Esophagus squamous epithelium (tissue), 5 donors: ENCODE data around the gene RBM39. TPM values are rescaled to one million over a fixed set of nuclear protein-coding genes. Genes with fewer than 3 reads are reported as not detected.

Experiments used
- DNase-seq: peaks from one replicate; lab custom pipeline; 2025; lab: John Stamatoyannopoulos, UW
- H3K27ac ChIP-seq, 4 donors: fragments of 200-600 bp; sonication (generic); one replicate each; pipeline ENCODE4 v1.5.1; 2016 to 2019; ENCODE audit warnings: mild to moderate bottlenecking in 1 of 4
- H3K27me3 ChIP-seq, 4 donors: fragments of 200-600 bp; sonication (generic); 1 replicate in 3 of 4; 2 replicates in 1 of 4; pipeline versions ENCODE4 v1.5.1 to v1.6.0; 2017 to 2021; ENCODE audit warnings: antibody characterized with exemption in 1 of 4
- H3K36me3 ChIP-seq, 3 donors: fragments of 200-600 bp; sonication (generic); one replicate each; pipeline ENCODE4 v1.5.1; 2016 to 2019
- H3K4me1 ChIP-seq, 3 donors: fragments of 200-600 bp; sonication (generic); one replicate each; pipeline ENCODE4 v1.5.1; 2017 to 2019
- H3K4me3 ChIP-seq, 4 donors: fragments of 200-600 bp; sonication (generic); 1 replicate in 3 of 4; 2 replicates in 1 of 4; pipeline ENCODE4 v1.5.1; 2016 to 2019; ENCODE audit warnings: mild to moderate bottlenecking in 2 of 4, moderate library complexity in 1 of 4
- H3K9me3 ChIP-seq, 3 donors: fragments of 200-600 bp; sonication (generic); one replicate each; pipeline ENCODE4 v1.5.1; 2016 to 2019
- CTCF ChIP-seq, 6 experiments: fragments of 450-650 bp in 4 of 6; fragments of 200-600 bp in 2 of 6; sonication (generic) in 2 of 6; IDR thresholded peaks; one replicate each; pipeline ENCODE4 v1.5.1; 2016 to 2019; ENCODE audit warnings: antibody characterized with exemption in 6 of 6, mild to moderate bottlenecking in 4 of 6, moderate library complexity in 4 of 6
- POLR2A ChIP-seq, 4 donors: fragments of 450-650 bp; IDR thresholded peaks; one replicate each; pipeline ENCODE4 v1.6.1; 2017; ENCODE audit warnings: antibody characterized with exemption in 4 of 4, mild to moderate bottlenecking in 4 of 4, moderate library complexity in 3 of 4
- WGBS, 2 donors: methylation state at CpG; one replicate each; pipeline ENCODE4 v1.1.5; 2018; 5-methylcytosine and 5-hydroxymethylcytosine counted together
- intact Hi-C: fragments of 100-400 bp; cut with DNase I; formaldehyde crosslinking; loops from one replicate; pipeline ENCODE4 v1.15.0; 2022
- total RNA-seq, 4 donors: library from RNA; depleted of rRNA; stranded (reverse); fragments of >200 nt; gene quantifications; one replicate each; pipeline ENCODE4 v1.1.0, GENCODE V29; 2016
- donor health status: DM: yes; HTN: yes; CAD: no.

Gene RBM39
- total RNA-seq, 4 donors from 2014 or later = 149 to 326 (median 182) TPM

DNA sequence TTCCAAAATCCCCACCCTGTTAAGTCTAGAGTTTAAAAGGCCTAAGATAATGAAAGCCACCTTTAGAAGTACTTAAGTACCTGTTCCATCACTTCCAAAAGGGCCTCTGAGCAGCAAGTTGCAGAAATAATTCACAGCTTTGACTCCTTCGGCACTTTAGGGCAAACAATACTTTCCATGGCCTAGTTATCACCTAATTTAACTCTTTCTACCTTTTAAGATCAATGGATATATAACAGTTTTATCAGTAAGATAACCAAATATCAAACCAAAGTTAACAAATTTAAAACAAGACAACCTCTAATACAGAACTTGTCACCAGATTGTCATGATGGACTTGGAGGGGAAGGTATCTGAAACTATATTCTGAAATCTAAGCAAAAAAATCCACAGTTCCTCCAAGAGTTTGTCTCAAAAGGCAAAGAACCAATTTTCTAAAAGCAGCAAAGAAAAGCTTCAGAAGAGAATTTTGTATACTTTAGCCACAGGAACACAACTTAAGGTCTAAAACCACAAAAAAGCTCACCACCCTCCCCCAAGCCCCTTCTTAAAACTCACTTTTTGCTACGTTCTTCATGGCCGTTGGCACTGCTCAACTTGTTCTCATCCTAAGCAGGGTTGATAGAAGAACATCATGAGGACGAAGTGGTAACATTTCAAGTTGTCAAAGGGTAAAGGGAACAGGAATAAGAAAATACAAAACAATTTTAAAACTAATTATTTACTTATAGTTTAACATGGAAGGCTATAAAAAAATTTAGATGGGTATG lies 3.5 kb downstream of the RBM39 start:
- peak overlapping the region in 2 of 4 donors; percentile 75 to 80 for H3K4me3 ChIP-seq
- 44 to 45% methylated on average over 4 of the region's 4 CpGs for WGBS, 2 donors
- H3K9me3 ChIP-seq = no peaks in the 10 kb centered on the region
- peaks cover 3 to 74% (median 36%) of the 10 kb centered on the region in 3 donors for H3K36me3 ChIP-seq
- H3K27ac ChIP-seq = peak overlapping the region in 1 of 4 donors; percentile 100
- H3K4me1 ChIP-seq = peaks cover 9 to 80% (median 62%) of the 10 kb centered on the region in 3 donors
- intact Hi-C loops = no loop called here
- DNase-seq = no peak
- no peaks in the 10 kb centered on the region for H3K27me3 ChIP-seq
- TF ChIP-seq CTCF (IDR thresholded peaks at IDR 0.05) (no peak), POLR2A (IDR thresholded peaks at IDR 0.05) (no peak)

- no peak for DNase-seq
- Histone ChIP-seq H3K9me3 (no peaks in the 10 kb centered on the region), H3K4me1 (peaks cover 3 to 80% (median 61%) of the 10 kb centered on the region in 3 donors), H3K4me3 (peak overlapping the region in 1 of 4 donors; percentile 80), H3K27ac (peak overlapping the region in 1 of 4 donors; percentile 6), H3K36me3 (peaks cover 3 to 81% (median 39%) of the 10 kb centered on the region in 3 donors), H3K27me3 (no peaks in the 10 kb centered on the region)
- TF ChIP-seq POLR2A (IDR thresholded peaks at IDR 0.05) (no peak), CTCF (IDR thresholded peaks at IDR 0.05) (no peak)
- WGBS, 2 donors = 91% methylated on average over 15 of the region's 15 CpGs
- intact Hi-C loops = no loop called here
These were observed 4.2 kb downstream of the RBM39 start for GRCh38 chr20:35737865-35738333.

- intact Hi-C loops = no loop called here
These were observed 6.1 kb downstream of the RBM39 start for GRCh38 chr20:35735826-35736470.

GRCh38 chr20:35734777-35735649 lies 7.0 kb downstream of the RBM39 start:
- peak overlapping the region in 2 of 4 donors; percentile 2 to 13 for H3K4me3 ChIP-seq
- intact Hi-C loops = no loop called here
- peaks cover 3 to 100% (median 45%) of the 10 kb centered on the region in 3 donors for H3K36me3 ChIP-seq
- no peaks in the 10 kb centered on the region for H3K9me3 ChIP-seq
- H3K27ac ChIP-seq = no peak overlapping the region
- no peak for DNase-seq
- no peak for TF ChIP-seq POLR2A (IDR thresholded peaks at IDR 0.05)
- no peak for TF ChIP-seq CTCF (IDR thresholded peaks at IDR 0.05)
- H3K4me1 ChIP-seq = peaks cover 0 to 100% (median 67%) of the 10 kb centered on the region in 3 donors
- H3K27me3 ChIP-seq = no peaks in the 10 kb centered on the region
- WGBS, 2 donors = 53 to 61% methylated on average over 4 of the region's 4 CpGs

More at GRCh38 chr20:35735826-35736470, 6.1 kb downstream of the RBM39 start:
- H3K9me3 ChIP-seq = no peaks in the 10 kb centered on the region
- 40 to 56% methylated on average over 7 of the region's 7 CpGs for WGBS, 2 donors
- H3K36me3 ChIP-seq = peaks cover 3 to 100% (median 41%) of the 10 kb centered on the region in 3 donors
- no peak for DNase-seq
- H3K4me3 ChIP-seq = peak overlapping the region in 1 of 4 donors; percentile 13
- TF ChIP-seq CTCF (IDR thresholded peaks at IDR 0.05) (no peak), POLR2A (IDR thresholded peaks at IDR 0.05) (no peak)
- peaks cover 3 to 98% (median 67%) of the 10 kb centered on the region in 3 donors for H3K4me1 ChIP-seq
- H3K27me3 ChIP-seq = no peaks in the 10 kb centered on the region
- peak overlapping the region in 1 of 4 donors; percentile 19 for H3K27ac ChIP-seq
